Mesothelial cell of epicardium (in vitro differentiated cells): ENCODE data around the gene RAC2. TPM values are rescaled to one million over a fixed set of nuclear protein-coding genes. Genes with fewer than 3 reads are reported as not detected.

Source experiments
- DNase-seq, 2 experiments: peaks; one replicate each; pipeline ENCODE4 v3.0.0; 2021; ENCODE audit warnings: low spot score in 2 of 2; ENCODE audit not compliant: unreplicated experiment in 2 of 2
- H3K27ac Mint-ChIP-seq: 2 replicates; pipeline ENCODE4 v1.8.0; 2021; ENCODE audit warnings: mixed read lengths
- H3K27me3 Mint-ChIP-seq: 2 replicates; pipeline ENCODE4 v1.8.0; 2021; ENCODE audit warnings: low read depth, mixed read lengths
- H3K36me3 Mint-ChIP-seq: 2 replicates; pipeline ENCODE4 v1.8.0; 2021; ENCODE audit warnings: mixed read lengths
- H3K4me1 Mint-ChIP-seq: 2 replicates; pipeline ENCODE4 v1.8.0; 2021; ENCODE audit warnings: mixed read lengths
- H3K4me3 Mint-ChIP-seq: 2 replicates; pipeline ENCODE4 v1.8.0; 2021; ENCODE audit warnings: mild to moderate bottlenecking, moderate library complexity, mixed read lengths
- H3K9me3 Mint-ChIP-seq: 2 replicates; pipeline ENCODE4 v1.8.0; 2021; ENCODE audit warnings: mixed read lengths
- total RNA-seq: library from RNA; stranded (reverse); gene quantifications from 3 replicates; pipeline ENCODE4 v1.2.1, GENCODE V29; 2021
- TF ChIP-seq, protein P1 (sequence below): fragments of 200-600 bp; sonication (generic); IDR thresholded peaks from one replicate; pipeline ENCODE4 v1.5.0; 2021; ENCODE audit warnings: antibody characterized with exemption; ENCODE audit not compliant: unreplicated experiment

RAC2 gene
- total RNA-seq, 1 donor from 2014 or later = 6.4 TPM

DNA sequence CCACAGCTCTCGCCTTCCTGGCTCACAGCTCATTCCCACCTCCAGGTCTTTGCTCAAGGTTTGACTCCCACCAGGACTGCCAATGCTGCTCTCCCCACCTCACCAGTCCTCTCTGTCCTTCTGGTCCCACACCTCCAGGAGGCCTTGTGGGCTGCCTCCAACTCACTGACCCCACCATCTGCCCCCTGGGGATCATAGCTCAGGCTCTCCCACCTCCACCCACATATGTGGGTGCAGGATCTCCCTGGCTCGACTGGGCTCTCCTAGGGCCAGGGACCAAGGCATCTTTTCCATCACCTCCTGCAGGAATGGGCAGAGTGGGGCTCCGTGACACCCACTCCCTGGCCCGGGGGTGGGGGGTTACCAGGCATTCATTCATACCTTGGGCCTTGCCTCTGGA, 18.0 kb downstream of the RAC2 start:
- peaks cover 11% of the 10 kb centered on the region for H3K27me3 Mint-ChIP-seq
- no peak for DNase-seq
- no peak overlapping the region for H3K4me3 Mint-ChIP-seq
- TF ChIP-seq, protein P1, sequence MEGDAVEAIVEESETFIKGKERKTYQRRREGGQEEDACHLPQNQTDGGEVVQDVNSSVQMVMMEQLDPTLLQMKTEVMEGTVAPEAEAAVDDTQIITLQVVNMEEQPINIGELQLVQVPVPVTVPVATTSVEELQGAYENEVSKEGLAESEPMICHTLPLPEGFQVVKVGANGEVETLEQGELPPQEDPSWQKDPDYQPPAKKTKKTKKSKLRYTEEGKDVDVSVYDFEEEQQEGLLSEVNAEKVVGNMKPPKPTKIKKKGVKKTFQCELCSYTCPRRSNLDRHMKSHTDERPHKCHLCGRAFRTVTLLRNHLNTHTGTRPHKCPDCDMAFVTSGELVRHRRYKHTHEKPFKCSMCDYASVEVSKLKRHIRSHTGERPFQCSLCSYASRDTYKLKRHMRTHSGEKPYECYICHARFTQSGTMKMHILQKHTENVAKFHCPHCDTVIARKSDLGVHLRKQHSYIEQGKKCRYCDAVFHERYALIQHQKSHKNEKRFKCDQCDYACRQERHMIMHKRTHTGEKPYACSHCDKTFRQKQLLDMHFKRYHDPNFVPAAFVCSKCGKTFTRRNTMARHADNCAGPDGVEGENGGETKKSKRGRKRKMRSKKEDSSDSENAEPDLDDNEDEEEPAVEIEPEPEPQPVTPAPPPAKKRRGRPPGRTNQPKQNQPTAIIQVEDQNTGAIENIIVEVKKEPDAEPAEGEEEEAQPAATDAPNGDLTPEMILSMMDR = no peak
- peaks cover 15% of the 10 kb centered on the region for H3K4me1 Mint-ChIP-seq
- no peaks in the 10 kb centered on the region for H3K9me3 Mint-ChIP-seq
- H3K27ac Mint-ChIP-seq = no peak overlapping the region
- H3K36me3 Mint-ChIP-seq = no peaks in the 10 kb centered on the region

DNA sequence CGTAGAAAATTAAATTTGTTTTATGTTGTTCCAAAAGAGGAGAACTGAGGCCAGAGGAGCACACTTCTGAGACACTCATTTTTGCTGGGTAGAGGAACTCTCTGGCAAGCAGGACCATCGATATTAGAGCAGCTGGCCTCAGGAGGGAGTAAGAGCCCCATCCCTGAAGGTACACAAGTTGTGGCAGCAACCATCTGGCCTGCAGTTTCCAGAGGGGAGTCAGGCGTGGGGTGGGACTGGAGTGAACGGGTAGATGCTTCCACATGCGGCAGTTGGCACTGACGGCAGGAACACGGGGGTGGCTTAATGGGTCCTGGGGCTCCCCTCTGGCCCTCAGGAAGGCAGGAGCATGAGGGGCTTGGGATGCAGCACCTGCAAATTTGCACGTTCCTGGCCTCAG, 18.6 kb downstream of the RAC2 start:
- DNase-seq = no peak
- Mint-ChIP-seq H3K36me3 (no peaks in the 10 kb centered on the region), H3K4me3 (no peak overlapping the region), H3K9me3 (peaks cover 4% of the 10 kb centered on the region), H3K27ac (no peak overlapping the region), H3K4me1 (peaks cover 15% of the 10 kb centered on the region), H3K27me3 (peaks cover 11% of the 10 kb centered on the region)
- TF ChIP-seq, protein P1 = no peak

DNA sequence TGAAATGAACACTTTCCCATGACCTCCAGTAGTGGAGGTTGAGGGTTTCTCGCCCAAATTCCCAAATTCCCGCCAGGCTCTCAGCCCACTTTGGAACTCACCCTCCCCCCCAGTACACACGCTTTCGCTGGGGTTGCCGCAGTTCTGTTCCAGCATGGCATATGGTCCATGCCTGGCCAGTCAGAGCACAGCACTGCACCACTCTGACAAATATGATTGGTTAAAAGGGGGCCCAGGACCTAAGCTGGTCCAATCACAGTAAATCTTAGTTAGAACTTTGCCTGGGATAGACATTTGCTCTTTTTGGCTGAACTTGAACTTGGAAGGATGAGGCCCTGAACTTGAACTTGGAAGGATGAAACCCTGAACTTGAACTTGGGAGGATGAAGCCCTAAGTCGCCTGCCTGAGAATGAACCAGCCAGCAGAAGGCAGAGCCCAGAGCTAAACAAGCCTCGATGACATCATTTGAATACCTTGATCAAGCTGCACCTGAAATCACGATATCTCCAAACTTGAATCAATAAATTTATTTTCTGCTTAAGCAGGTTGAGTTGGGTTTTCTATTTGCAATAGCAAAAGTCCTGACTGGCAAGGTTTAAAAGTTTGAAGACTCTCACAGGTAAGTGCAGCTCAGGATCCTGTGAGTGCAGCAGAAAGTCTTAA, 19.2 kb downstream of the RAC2 start:
- no peak for DNase-seq
- Mint-ChIP-seq H3K4me1 (peaks cover 15% of the 10 kb centered on the region), H3K9me3 (peaks cover 4% of the 10 kb centered on the region), H3K4me3 (no peak overlapping the region), H3K27me3 (peaks cover 11% of the 10 kb centered on the region), H3K27ac (no peak overlapping the region), H3K36me3 (no peaks in the 10 kb centered on the region)
- TF ChIP-seq, protein P1 = no peak

DNA sequence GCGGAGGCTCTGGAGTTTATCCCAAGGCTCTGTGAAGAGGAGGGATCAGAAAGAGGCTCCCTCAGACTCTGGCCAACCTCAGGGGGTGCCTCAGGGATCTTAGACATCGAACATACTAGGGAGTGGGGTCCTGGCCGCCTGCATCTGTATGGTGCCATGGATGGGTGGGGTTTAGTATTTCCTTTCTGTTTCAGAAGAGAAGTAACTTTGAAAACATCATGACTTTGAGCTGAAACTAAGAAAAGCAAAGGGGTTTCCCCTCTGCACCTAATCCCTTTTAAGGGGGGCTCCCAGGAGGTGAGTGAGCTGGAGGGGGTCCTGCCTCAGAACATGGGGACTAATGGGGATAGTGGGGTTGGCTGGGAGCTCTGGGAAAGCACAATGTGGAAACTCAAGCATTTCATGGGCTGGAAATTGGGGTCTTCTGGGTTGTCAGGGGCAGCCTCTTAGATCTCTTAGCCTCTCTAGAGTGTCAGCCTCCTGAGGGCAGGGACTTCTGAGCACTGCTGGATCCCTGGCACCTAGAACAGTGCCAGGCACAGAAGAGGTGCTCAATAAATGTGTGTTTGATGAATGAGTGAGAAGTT, 20.0 kb downstream of the RAC2 start:
- TF ChIP-seq, protein P1 = no peak
- Mint-ChIP-seq H3K4me3 (no peak overlapping the region), H3K27ac (no peak overlapping the region), H3K4me1 (peaks cover 10% of the 10 kb centered on the region), H3K27me3 (peaks cover 18% of the 10 kb centered on the region), H3K9me3 (peaks cover 4% of the 10 kb centered on the region), H3K36me3 (no peaks in the 10 kb centered on the region)
- no peak for DNase-seq

DNA sequence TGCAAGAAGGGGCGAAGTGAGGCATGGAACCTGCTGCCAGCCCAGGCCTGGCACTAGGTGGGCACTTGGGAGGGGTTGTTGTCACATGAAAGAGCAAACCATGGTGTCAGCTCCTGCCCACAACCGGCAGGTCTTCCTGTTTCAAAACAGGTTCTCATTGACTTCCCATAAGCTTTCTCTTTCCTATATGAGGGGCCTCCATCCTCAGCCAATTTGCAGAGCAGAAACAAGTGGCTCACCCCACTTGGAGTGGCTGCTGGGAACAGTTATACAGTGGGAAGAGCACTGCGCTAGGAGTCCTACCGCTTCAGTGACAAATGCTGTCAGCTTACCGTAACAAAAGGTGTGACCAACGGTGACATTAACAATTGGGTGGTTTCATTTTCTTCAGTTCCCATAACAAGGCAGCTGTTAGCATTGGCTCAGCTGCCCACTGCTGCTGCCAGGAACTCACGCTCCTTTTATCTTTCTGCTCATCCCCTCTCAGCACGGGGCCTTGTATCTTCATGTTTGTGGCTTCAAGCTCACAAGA, 21.6 kb downstream of the RAC2 start:
- TF ChIP-seq, protein P1 = no peak

More for the DNA sequence above, 21.6 kb downstream of the RAC2 start:
- Mint-ChIP-seq H3K27me3 (peaks cover 30% of the 10 kb centered on the region), H3K9me3 (peaks cover 4% of the 10 kb centered on the region), H3K27ac (no peak overlapping the region), H3K4me3 (no peak overlapping the region), H3K36me3 (no peaks in the 10 kb centered on the region), H3K4me1 (peaks cover 1% of the 10 kb centered on the region)
- no peak for DNase-seq
